GM23338 (cell line): ENCODE results near the gene COL4A2. TPM values are rescaled to one million over a fixed set of nuclear protein-coding genes. Genes with fewer than 3 reads are reported as not detected.

Experiments used
- ATAC-seq: fragments of 200-7000 bp; cut with Tn5 transposase; 3 replicates; pipeline ENCODE4 v1.9.1; 2020
- DNase-seq: peaks from one replicate; pipeline ENCODE4 v3.0.0-alpha.2; 2015; ENCODE audit warnings: low spot score
- H2AFZ ChIP-seq: fragments of 200-600 bp; sonication (generic); 2 replicates; pipeline ENCODE4 v1.8.0; 2016; ENCODE audit warnings: antibody characterized with exemption, mild to moderate bottlenecking, moderate library complexity
- H3F3A ChIP-seq: fragments of 200-600 bp; sonication (generic); replicated peaks from 2 replicates; pipeline ENCODE4 v1.8.0; 2017; ENCODE audit warnings: antibody characterized with exemption, mixed run types, low read depth
- H3K27ac ChIP-seq: fragments of 200-600 bp; sonication (generic); 2 replicates; pipeline ENCODE4 v1.6.1; 2016; ENCODE audit warnings: low read depth
- H3K27me3 ChIP-seq: fragments of 200-600 bp; sonication (generic); 2 replicates; pipeline ENCODE4 v1.8.0; 2016; ENCODE audit warnings: mild to moderate bottlenecking, mixed run types, moderate library complexity; ENCODE audit not compliant: insufficient read depth
- H3K36me3 ChIP-seq: fragments of 200-600 bp; sonication (generic); 2 replicates; pipeline ENCODE4 v1.8.0; 2016; ENCODE audit warnings: mild to moderate bottlenecking; ENCODE audit not compliant: insufficient read depth
- H3K4me1 ChIP-seq: fragments of 200-600 bp; sonication (generic); 2 replicates; pipeline ENCODE4 v1.8.0; 2016; ENCODE audit warnings: mild to moderate bottlenecking, moderate library complexity; ENCODE audit not compliant: insufficient read depth
- H3K4me2 ChIP-seq: fragments of 200-600 bp; sonication (generic); 2 replicates; pipeline ENCODE4 v1.7.1; 2017; ENCODE audit warnings: mixed run types
- H3K4me3 ChIP-seq: fragments of 200-600 bp; sonication (generic); 2 replicates; pipeline ENCODE4 v1.6.1; 2016; ENCODE audit warnings: mixed run types
- H3K79me2 ChIP-seq: fragments of 200-600 bp; sonication (generic); replicated peaks from 2 replicates; pipeline ENCODE4 v1.8.0; 2017; ENCODE audit warnings: mild to moderate bottlenecking; ENCODE audit not compliant: insufficient read depth
- H3K9me2 ChIP-seq: fragments of 200-600 bp; sonication (generic); 2 replicates; pipeline ENCODE4 v1.8.0; 2017; ENCODE audit not compliant: insufficient read depth
- H4K20me1 ChIP-seq: fragments of 200-600 bp; sonication (generic); replicated peaks from 2 replicates; pipeline ENCODE4 v1.8.0; 2017; ENCODE audit warnings: mild to moderate bottlenecking; ENCODE audit not compliant: insufficient read depth
- H3K27ac Mint-ChIP-seq: 2 replicates; pipeline ENCODE4 v1.8.0; 2020; ENCODE audit warnings: inconsistent platforms, mild to moderate bottlenecking, moderate library complexity, mixed read lengths
- H3K27me3 Mint-ChIP-seq: 3 replicates; pipeline ENCODE4 v1.8.0; 2022; ENCODE audit warnings: low read depth, mild to moderate bottlenecking, moderate library complexity, mixed read lengths, inconsistent platforms; ENCODE audit not compliant: insufficient read depth, poor library complexity
- H3K36me3 Mint-ChIP-seq: 3 replicates; pipeline ENCODE4 v1.8.0; 2021; ENCODE audit warnings: low read depth, mild to moderate bottlenecking, inconsistent platforms, moderate library complexity, mixed read lengths
- H3K4me1 Mint-ChIP-seq: 3 replicates; pipeline ENCODE4 v1.8.0; 2020; ENCODE audit warnings: mild to moderate bottlenecking, inconsistent platforms, mixed read lengths
- H3K4me3 Mint-ChIP-seq: 3 replicates; pipeline ENCODE4 v1.8.0; 2021; ENCODE audit warnings: moderate library complexity, mild to moderate bottlenecking, inconsistent platforms, mixed read lengths
- H3K9me3 Mint-ChIP-seq: 3 replicates; pipeline ENCODE4 v1.8.0; 2020; ENCODE audit warnings: moderate library complexity, mild to moderate bottlenecking, inconsistent platforms, mixed read lengths
- CREB1 ChIP-seq: fragments of 250-450 bp; sonication (Bioruptor Pico); IDR thresholded peaks from 2 replicates; pipeline ENCODE4 v1.5.0; 2020; ENCODE audit warnings: low read depth, mild to moderate bottlenecking, moderate library complexity
- EZH2 ChIP-seq: fragments of 200-600 bp; sonication (generic); IDR thresholded peaks from one replicate; pipeline ENCODE4 v1.8.0; 2017; ENCODE audit warnings: antibody characterized with exemption, mild to moderate bottlenecking, low read depth; ENCODE audit not compliant: unreplicated experiment
- JUNB ChIP-seq: IDR thresholded peaks from one replicate; pipeline ENCODE4 v1.6.1; 2016; ENCODE audit warnings: antibody characterized with exemption; ENCODE audit not compliant: unreplicated experiment
- NANOG ChIP-seq: IDR thresholded peaks from 2 replicates; pipeline ENCODE4 v1.6.1; 2016; ENCODE audit warnings: antibody characterized with exemption, borderline replicate concordance
- POLR2AphosphoS5 ChIP-seq: IDR thresholded peaks from 2 replicates; pipeline ENCODE4 v1.6.1; 2016; ENCODE audit warnings: antibody characterized with exemption, low read depth
- STAT1 ChIP-seq: IDR thresholded peaks from one replicate; pipeline ENCODE4 v1.6.1; 2016; ENCODE audit warnings: antibody characterized with exemption; ENCODE audit not compliant: unreplicated experiment
- ZNF114 ChIP-seq: fragments of 250-450 bp; sonication (Bioruptor Pico); IDR thresholded peaks from 2 replicates; pipeline ENCODE4 v1.5.0; 2020; ENCODE audit warnings: mild to moderate bottlenecking, moderate library complexity
- polyA plus RNA-seq: library from polyadenylated mRNA; unstranded; fragments of >200 nt; fragmentation: Nextera tagmentation; extraction: Ambion mirVana; gene quantifications from 2 replicates; pipeline ENCODE4 v1.2.1, GENCODE V29; 2016
- total RNA-seq: library from RNA; depleted of rRNA; stranded (reverse); fragments of >200 nt; shearing (Covaris generic); gene quantifications from 2 replicates; pipeline ENCODE4 v1.2.3, GENCODE V29; 2014
- TF ChIP-seq, protein P1 (sequence below): fragments of 250-450 bp; sonication (Bioruptor Pico); IDR thresholded peaks from 2 replicates; pipeline ENCODE4 v1.5.0; 2020; ENCODE audit warnings: mild to moderate bottlenecking, moderate library complexity
- TF ChIP-seq, protein P2 (sequence below): IDR thresholded peaks from one replicate; pipeline ENCODE4 v1.6.1; 2018; ENCODE audit warnings: antibody characterized with exemption; ENCODE audit not compliant: unreplicated experiment

The COL4A2 gene
- total and polyA plus RNA-seq, 2 experiments from 2014 or later: 37.4 to 131 TPM

DNA sequence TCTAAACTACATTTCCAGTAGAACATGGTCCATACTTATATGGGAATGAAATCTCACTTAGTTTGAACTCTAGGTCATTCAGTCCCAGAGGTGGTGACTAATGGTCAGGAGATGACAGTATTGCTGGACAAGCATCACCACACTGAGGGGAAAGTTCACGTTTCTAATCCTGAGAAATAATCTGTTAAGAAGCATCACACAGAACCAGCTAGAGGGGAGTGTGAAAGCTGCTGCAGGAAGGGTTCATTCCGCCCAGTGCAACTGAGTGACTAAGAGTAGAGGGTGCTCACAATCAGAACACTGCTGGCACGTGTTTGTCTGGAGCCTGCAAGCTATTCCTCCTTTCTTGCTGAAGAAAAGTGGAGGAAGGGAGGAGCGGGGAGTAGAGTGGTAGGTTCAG lies 2.8 kb upstream of the COL4A2 start (continued):
- no peak for TF ChIP-seq NANOG

DNA sequence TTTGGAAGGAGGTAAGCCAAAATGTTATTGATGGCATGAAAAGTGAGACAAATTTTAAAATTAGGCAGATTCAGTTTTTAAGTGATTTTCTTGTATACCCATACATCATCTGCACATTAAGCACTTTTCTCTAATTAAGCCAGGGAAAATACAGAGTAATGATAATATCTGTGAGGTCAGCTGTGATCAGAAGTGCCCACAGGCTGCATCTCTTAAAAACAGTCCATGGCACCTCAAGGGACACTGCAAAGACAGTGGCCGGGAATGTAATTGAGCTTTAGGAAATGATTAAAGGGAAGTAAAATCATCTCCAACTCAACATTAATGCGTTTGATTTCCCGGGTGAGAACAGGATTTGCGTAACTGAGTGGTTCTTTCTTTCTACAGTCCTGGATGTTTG lies 2.1 kb upstream of the COL4A2 start:
- H3K4me3 Mint-ChIP-seq: no peak overlapping the region
- peaks cover 38% of the 10 kb centered on the region for H3K4me1 Mint-ChIP-seq
- Histone ChIP-seq H3K4me1 (peaks cover 36% of the 10 kb centered on the region), H3K4me2 (peak overlapping the region; percentile 95), H3K4me3 (peak overlapping the region; percentile 98), H3K79me2 (peaks cover 57% of the 10 kb centered on the region), H3F3A (no peaks in the 10 kb centered on the region), H3K9me2 (no peaks in the 10 kb centered on the region; the same call in 1 of the 2 replicates), H3K27ac (no peak overlapping the region), H3K36me3 (no peaks in the 10 kb centered on the region), H4K20me1 (no peaks in the 10 kb centered on the region; the same call in 1 of the 2 replicates), H2AFZ (no peak overlapping the region), H3K27me3 (peaks cover 31% of the 10 kb centered on the region)
- DNase-seq (no peak), ATAC-seq (no peak)
- H3K27ac Mint-ChIP-seq: no peak overlapping the region
- peaks cover 3% of the 10 kb centered on the region; the same call in 1 of the 3 replicates for H3K9me3 Mint-ChIP-seq
- peaks cover 20% of the 10 kb centered on the region for H3K27me3 Mint-ChIP-seq
- peaks cover 2% of the 10 kb centered on the region; the same call in 2 of the 3 replicates for H3K36me3 Mint-ChIP-seq
- TF ChIP-seq ZNF114 (CRISPR knock-in tag): no peak
- no peak for TF ChIP-seq POLR2AphosphoS5
- TF ChIP-seq STAT1: no peak
- TF ChIP-seq EZH2: no peak
- TF ChIP-seq NANOG: no peak
- TF ChIP-seq, protein P1, sequence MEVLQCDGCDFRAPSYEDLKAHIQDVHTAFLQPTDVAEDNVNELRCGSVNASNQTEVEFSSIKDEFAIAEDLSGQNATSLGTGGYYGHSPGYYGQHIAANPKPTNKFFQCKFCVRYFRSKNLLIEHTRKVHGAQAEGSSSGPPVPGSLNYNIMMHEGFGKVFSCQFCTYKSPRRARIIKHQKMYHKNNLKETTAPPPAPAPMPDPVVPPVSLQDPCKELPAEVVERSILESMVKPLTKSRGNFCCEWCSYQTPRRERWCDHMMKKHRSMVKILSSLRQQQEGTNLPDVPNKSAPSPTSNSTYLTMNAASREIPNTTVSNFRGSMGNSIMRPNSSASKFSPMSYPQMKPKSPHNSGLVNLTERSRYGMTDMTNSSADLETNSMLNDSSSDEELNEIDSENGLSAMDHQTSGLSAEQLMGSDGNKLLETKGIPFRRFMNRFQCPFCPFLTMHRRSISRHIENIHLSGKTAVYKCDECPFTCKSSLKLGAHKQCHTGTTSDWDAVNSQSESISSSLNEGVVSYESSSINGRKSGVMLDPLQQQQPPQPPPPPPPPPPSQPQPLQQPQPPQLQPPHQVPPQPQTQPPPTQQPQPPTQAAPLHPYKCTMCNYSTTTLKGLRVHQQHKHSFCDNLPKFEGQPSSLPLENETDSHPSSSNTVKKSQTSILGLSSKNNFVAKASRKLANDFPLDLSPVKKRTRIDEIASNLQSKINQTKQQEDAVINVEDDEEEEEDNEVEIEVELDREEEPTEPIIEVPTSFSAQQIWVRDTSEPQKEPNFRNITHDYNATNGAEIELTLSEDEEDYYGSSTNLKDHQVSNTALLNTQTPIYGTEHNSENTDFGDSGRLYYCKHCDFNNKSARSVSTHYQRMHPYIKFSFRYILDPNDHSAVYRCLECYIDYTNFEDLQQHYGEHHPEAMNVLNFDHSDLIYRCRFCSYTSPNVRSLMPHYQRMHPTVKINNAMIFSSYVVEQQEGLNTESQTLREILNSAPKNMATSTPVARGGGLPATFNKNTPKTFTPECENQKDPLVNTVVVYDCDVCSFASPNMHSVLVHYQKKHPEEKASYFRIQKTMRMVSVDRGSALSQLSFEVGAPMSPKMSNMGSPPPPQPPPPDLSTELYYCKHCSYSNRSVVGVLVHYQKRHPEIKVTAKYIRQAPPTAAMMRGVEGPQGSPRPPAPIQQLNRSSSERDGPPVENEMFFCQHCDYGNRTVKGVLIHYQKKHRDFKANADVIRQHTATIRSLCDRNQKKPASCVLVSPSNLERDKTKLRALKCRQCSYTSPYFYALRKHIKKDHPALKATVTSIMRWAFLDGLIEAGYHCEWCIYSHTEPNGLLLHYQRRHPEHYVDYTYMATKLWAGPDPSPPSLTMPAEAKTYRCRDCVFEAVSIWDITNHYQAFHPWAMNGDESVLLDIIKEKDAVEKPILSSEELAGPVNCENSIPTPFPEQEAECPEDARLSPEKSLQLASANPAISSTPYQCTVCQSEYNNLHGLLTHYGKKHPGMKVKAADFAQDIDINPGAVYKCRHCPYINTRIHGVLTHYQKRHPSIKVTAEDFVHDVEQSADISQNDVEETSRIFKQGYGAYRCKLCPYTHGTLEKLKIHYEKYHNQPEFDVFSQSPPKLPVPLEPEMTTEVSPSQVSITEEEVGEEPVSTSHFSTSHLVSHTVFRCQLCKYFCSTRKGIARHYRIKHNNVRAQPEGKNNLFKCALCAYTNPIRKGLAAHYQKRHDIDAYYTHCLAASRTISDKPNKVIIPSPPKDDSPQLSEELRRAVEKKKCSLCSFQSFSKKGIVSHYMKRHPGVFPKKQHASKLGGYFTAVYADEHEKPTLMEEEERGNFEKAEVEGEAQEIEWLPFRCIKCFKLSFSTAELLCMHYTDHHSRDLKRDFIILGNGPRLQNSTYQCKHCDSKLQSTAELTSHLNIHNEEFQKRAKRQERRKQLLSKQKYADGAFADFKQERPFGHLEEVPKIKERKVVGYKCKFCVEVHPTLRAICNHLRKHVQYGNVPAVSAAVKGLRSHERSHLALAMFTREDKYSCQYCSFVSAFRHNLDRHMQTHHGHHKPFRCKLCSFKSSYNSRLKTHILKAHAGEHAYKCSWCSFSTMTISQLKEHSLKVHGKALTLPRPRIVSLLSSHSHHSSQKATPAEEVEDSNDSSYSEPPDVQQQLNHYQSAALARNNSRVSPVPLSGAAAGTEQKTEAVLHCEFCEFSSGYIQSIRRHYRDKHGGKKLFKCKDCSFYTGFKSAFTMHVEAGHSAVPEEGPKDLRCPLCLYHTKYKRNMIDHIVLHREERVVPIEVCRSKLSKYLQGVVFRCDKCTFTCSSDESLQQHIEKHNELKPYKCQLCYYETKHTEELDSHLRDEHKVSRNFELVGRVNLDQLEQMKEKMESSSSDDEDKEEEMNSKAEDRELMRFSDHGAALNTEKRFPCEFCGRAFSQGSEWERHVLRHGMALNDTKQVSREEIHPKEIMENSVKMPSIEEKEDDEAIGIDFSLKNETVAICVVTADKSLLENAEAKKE (CRISPR knock-in tag): no peak
- TF ChIP-seq, protein P2, sequence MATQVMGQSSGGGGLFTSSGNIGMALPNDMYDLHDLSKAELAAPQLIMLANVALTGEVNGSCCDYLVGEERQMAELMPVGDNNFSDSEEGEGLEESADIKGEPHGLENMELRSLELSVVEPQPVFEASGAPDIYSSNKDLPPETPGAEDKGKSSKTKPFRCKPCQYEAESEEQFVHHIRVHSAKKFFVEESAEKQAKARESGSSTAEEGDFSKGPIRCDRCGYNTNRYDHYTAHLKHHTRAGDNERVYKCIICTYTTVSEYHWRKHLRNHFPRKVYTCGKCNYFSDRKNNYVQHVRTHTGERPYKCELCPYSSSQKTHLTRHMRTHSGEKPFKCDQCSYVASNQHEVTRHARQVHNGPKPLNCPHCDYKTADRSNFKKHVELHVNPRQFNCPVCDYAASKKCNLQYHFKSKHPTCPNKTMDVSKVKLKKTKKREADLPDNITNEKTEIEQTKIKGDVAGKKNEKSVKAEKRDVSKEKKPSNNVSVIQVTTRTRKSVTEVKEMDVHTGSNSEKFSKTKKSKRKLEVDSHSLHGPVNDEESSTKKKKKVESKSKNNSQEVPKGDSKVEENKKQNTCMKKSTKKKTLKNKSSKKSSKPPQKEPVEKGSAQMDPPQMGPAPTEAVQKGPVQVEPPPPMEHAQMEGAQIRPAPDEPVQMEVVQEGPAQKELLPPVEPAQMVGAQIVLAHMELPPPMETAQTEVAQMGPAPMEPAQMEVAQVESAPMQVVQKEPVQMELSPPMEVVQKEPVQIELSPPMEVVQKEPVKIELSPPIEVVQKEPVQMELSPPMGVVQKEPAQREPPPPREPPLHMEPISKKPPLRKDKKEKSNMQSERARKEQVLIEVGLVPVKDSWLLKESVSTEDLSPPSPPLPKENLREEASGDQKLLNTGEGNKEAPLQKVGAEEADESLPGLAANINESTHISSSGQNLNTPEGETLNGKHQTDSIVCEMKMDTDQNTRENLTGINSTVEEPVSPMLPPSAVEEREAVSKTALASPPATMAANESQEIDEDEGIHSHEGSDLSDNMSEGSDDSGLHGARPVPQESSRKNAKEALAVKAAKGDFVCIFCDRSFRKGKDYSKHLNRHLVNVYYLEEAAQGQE: no peak
- TF ChIP-seq CREB1 (CRISPR knock-in tag): no peak
- TF ChIP-seq JUNB: no peak
